IMR-90 (cell line): ENCODE measurements around the gene TWIST2. TPM values are rescaled to one million over a fixed set of nuclear protein-coding genes. Genes with fewer than 3 reads are reported as not detected.

Experiments
- ATAC-seq: fragments of 200-7000 bp; cut with Tn5 transposase; 2 replicates; pipeline ENCODE4 v1.9.1; 2020; ENCODE audit warnings: low read depth, mild to moderate bottlenecking, moderate library complexity
- BruUV-seq: library from RNA; stranded (reverse); fragments of 400-500 nt; replicated peaks from 2 replicates; lab custom pipeline; 2021; lab: Mats Ljungman, UMichigan
- CTCF ChIA-PET: fragments of 300-600 bp; formaldehyde crosslinking; extraction: SDS; loops from one replicate; lab custom pipeline; 2021; ENCODE audit warnings: antibody characterized with exemption; lab: Yijun Ruan, JAX
- POLR2A ChIA-PET: fragments of 300-600 bp; sonication (Branson Sonifier 250); formaldehyde crosslinking; loops from one replicate; lab custom pipeline; 2022; ENCODE audit warnings: antibody characterized with exemption; ENCODE audit not compliant: unreplicated experiment; lab: Charles Lee
- DNase-seq: peaks from one replicate; pipeline ENCODE4 v3.0.0; 2013
- H2AFZ ChIP-seq: replicated peaks from 2 replicates; pipeline ENCODE3; 2013; ENCODE audit warnings: low read length, mild to moderate bottlenecking; ENCODE audit not compliant: poor library complexity
- H2AK5ac ChIP-seq: 2 replicates; pipeline ENCODE4 v1.6.1; 2013; ENCODE audit warnings: low read depth, low read length, inconsistent platforms
- H2AK9ac ChIP-seq: replicated peaks from 2 replicates; pipeline ENCODE3; 2013; ENCODE audit warnings: mild to moderate bottlenecking, low read depth, low read length, moderate library complexity; ENCODE audit not compliant: poor library complexity
- H2BK120ac ChIP-seq: 2 replicates; pipeline ENCODE4 v1.6.1; 2013; ENCODE audit warnings: low read depth, low read length, inconsistent platforms
- H2BK15ac ChIP-seq: 3 replicates; pipeline ENCODE4 v1.6.1; 2013; ENCODE audit warnings: low read depth, low read length, inconsistent platforms
- H2BK20ac ChIP-seq: 2 replicates; pipeline ENCODE4 v1.6.1; 2013; ENCODE audit warnings: low read depth, mild to moderate bottlenecking, inconsistent platforms, low read length, moderate library complexity
- H2BK5ac ChIP-seq: 2 replicates; pipeline ENCODE4 v1.6.1; 2013; ENCODE audit warnings: mild to moderate bottlenecking, low read depth, low read length, inconsistent platforms; ENCODE audit not compliant: poor library complexity, severe bottlenecking
- H3K14ac ChIP-seq: replicated peaks from 2 replicates; pipeline ENCODE4 v1.6.1; 2013; ENCODE audit warnings: low read depth, low read length, inconsistent platforms
- H3K18ac ChIP-seq: 2 replicates; pipeline ENCODE4 v1.6.1; 2013; ENCODE audit warnings: low read depth, low read length, control low read depth
- H3K23ac ChIP-seq: 2 replicates; pipeline ENCODE4 v1.6.1; 2013; ENCODE audit warnings: low read depth, low read length, inconsistent platforms
- H3K27ac ChIP-seq: 2 replicates; pipeline ENCODE4 v1.5.1; 2013; ENCODE audit warnings: mild to moderate bottlenecking, control low read depth, low read length; ENCODE audit not compliant: insufficient read depth
- H3K27me3 ChIP-seq: 2 replicates; pipeline ENCODE4 v1.6.1; 2013; ENCODE audit warnings: low read length; ENCODE audit not compliant: control insufficient read depth, insufficient read depth
- H3K36me3 ChIP-seq: 2 replicates; pipeline ENCODE4 v1.6.1; 2013; ENCODE audit warnings: low read length, mixed read lengths; ENCODE audit not compliant: control insufficient read depth, insufficient read depth
- H3K4ac ChIP-seq: 2 replicates; pipeline ENCODE4 v1.6.1; 2013; ENCODE audit warnings: low read depth, low read length, inconsistent platforms
- H3K4me1 ChIP-seq: 2 replicates; pipeline ENCODE4 v1.6.1; 2013; ENCODE audit warnings: low read length, mixed read lengths; ENCODE audit not compliant: control insufficient read depth, insufficient read depth
- H3K4me2 ChIP-seq: 2 replicates; pipeline ENCODE4 v1.6.1; 2013; ENCODE audit warnings: low read depth, mild to moderate bottlenecking, control low read depth, low read length, moderate library complexity
- H3K4me3 ChIP-seq: 2 replicates; pipeline ENCODE4 v1.5.1; 2013; ENCODE audit warnings: low read depth, mild to moderate bottlenecking, control low read depth, low read length, moderate library complexity; ENCODE audit not compliant: insufficient read depth
- H3K56ac ChIP-seq: 2 replicates; pipeline ENCODE4 v1.6.1; 2013; ENCODE audit warnings: low read length, inconsistent platforms; ENCODE audit not compliant: insufficient read depth; ENCODE audit errors: extremely low read depth
- H3K79me1 ChIP-seq, 2 experiments: 2 replicates each; pipeline ENCODE4 v1.6.1; 2013; ENCODE audit warnings: low read length in 2 of 2, inconsistent platforms in 1 of 2, low read depth in 1 of 2
- H3K9ac ChIP-seq: 2 replicates; pipeline ENCODE4 v1.6.1; 2013; ENCODE audit warnings: low read depth, low read length, control low read depth
- H3K9me1 ChIP-seq: 2 replicates; pipeline ENCODE4 v1.6.1; 2013; ENCODE audit warnings: low read length, inconsistent platforms; ENCODE audit not compliant: insufficient read depth
- H3K9me3 ChIP-seq: 2 replicates; pipeline ENCODE4 v1.6.1; 2013; ENCODE audit warnings: low read length; ENCODE audit not compliant: control insufficient read depth, insufficient read depth
- H4K20me1 ChIP-seq: 2 replicates; pipeline ENCODE4 v1.6.1; 2013; ENCODE audit warnings: low read length, inconsistent platforms; ENCODE audit not compliant: insufficient read depth
- H4K5ac ChIP-seq: 2 replicates; pipeline ENCODE4 v1.6.1; 2013; ENCODE audit warnings: mild to moderate bottlenecking, low read depth, low read length, control low read depth
- H4K8ac ChIP-seq, 2 experiments: 2 replicates each; pipeline ENCODE4 v1.6.1; 2013; ENCODE audit warnings: low read depth in 2 of 2, low read length in 2 of 2, control low read depth in 1 of 2, inconsistent platforms in 1 of 2
- H4K91ac ChIP-seq: 2 replicates; pipeline ENCODE4 v1.6.1; 2013; ENCODE audit warnings: low read depth, low read length, inconsistent platforms; ENCODE audit not compliant: insufficient read depth
- BHLHE40 ChIP-seq: fragments of 150-350 bp; IDR thresholded peaks from 2 replicates; pipeline ENCODE4 v1.6.1; 2016; ENCODE audit warnings: mild to moderate bottlenecking, low read depth, low read length
- CEBPB ChIP-seq: IDR thresholded peaks from 2 replicates; pipeline ENCODE4 v1.6.1; 2012; ENCODE audit warnings: low read depth, low read length, improper control_type of control experiment
- FOS ChIP-seq: fragments of 150-350 bp; IDR thresholded peaks from 2 replicates; pipeline ENCODE4 v1.6.1; 2016; ENCODE audit warnings: low read depth, low read length
- MAFK ChIP-seq: IDR thresholded peaks from 2 replicates; pipeline ENCODE4 v1.6.1; 2012; ENCODE audit warnings: low read depth, low read length, improper control_type of control experiment
- MAZ ChIP-seq: IDR thresholded peaks from 2 replicates; pipeline ENCODE4 v1.6.1; 2012; ENCODE audit warnings: low read depth, mild to moderate bottlenecking, low read length, improper control_type of control experiment, moderate library complexity, borderline replicate concordance
- NFE2L2 ChIP-seq: fragments of 150-350 bp; IDR thresholded peaks from 2 replicates; pipeline ENCODE4 v1.6.1; 2016; ENCODE audit warnings: low read depth, mild to moderate bottlenecking, low read length
- POLR2A ChIP-seq: IDR thresholded peaks from 2 replicates; pipeline ENCODE4 v1.6.1; 2012; ENCODE audit warnings: mild to moderate bottlenecking, low read depth, low read length
- RFX5 ChIP-seq: IDR thresholded peaks from 2 replicates; pipeline ENCODE4 v1.8.0; 2012; ENCODE audit warnings: low read depth, mild to moderate bottlenecking, low read length, moderate library complexity
- WGBS, 2 experiments: methylation state at CpG; one replicate each; pipeline versions ENCODE4 v1.1.5 to v1.1.7; 2013; ENCODE audit warnings: missing lambda C conversion rate in 2 of 2; ENCODE audit not compliant: insufficient read length in 1 of 2; ENCODE audit errors: extremely low coverage in 2 of 2; 5-methylcytosine and 5-hydroxymethylcytosine counted together
- dilution Hi-C: fragments of 300-500 bp; cut with HindIII; formaldehyde crosslinking; loops from one replicate; pipeline ENCODE4 v1.14.3; 2018; ENCODE audit warnings: low sequenced_read_pairs; ENCODE audit not compliant: unreplicated experiment
- in situ Hi-C: fragments of 300-500 bp; cut with MboI; formaldehyde crosslinking; loops from 3 replicates; pipeline ENCODE4 v1.14.3; 2019; ENCODE audit warnings: low sequenced_read_pairs, inconsistent platforms, mixed read lengths
- intact Hi-C: fragments of 100-400 bp; cut with micrococcal nuclease; formaldehyde crosslinking; loops from 2 replicates; pipeline ENCODE4 v1.10.0; 2022
- polyA plus RNA-seq, 3 experiments: library from polyadenylated mRNA; depleted of rRNA; stranded (reverse); fragments of >200 nt; gene quantifications; 2 replicates each; pipeline ENCODE4 v1.2.3, GENCODE V29; 2012; ENCODE audit warnings: low replicate concordance in 1 of 3
- total RNA-seq: library from RNA; depleted of rRNA; stranded (reverse); fragments of >200 nt; gene quantifications from 2 replicates; pipeline ENCODE4 v1.2.3, GENCODE V29; 2012
- TF ChIP-seq, protein P1 (sequence below): conservative IDR thresholded peaks from 2 replicates; pipeline ENCODE4 v1.5.1; 2012; ENCODE audit warnings: mild to moderate bottlenecking, low read depth, low read length, improper control_type of control experiment
- TF ChIP-seq, protein P2 (sequence below): fragments of 150-350 bp; IDR thresholded peaks from 2 replicates; pipeline ENCODE4 v1.6.1; 2017; ENCODE audit warnings: mild to moderate bottlenecking, antibody characterized with exemption, low read length, low read depth

Gene TWIST2
- total and polyA plus RNA-seq, 2 of the 4 experiments (the other 2 are of a cell fraction) = 9.3 to 33.6 TPM

DNA sequence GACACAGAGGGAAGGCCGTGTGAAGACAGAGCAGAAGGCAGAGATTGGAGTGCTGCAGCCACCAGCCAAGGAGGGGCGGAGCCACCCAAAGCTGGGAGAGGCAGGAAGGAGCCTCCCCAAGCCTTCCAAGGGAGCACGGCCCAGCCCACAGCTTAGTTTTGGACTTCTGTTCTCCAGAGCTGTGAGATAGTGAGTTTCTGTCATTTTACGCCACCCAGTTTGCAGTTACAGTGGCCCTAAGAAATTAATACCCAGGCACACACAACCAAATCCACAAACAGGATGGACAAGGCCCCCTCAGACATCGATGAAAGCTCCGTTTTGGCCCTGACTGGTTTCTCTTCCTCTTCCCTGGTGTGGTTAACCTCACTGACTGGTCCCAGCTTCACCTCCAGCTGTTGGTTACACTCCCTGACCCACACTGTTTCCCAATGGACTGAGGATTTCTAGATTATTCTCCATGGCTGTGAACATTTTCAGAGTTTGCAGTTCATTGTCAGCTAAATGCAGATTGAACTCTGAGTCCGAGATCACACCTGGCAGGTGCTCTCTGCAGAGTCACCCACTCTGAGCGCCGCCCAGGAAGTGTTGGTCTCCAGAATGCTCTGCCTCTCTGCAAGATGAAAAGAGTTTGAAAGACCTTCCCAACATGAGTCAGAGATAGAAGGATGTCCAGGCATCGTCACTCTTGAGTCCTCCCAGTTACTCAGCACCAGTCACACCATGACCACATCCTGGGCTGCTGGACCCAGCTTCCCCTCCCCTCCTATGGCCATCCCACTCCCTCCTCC is 100.2 kb downstream of the TWIST2 start:
- no TSS peak for BruUV-seq
- ChIA-PET CTCF (no interaction called here), POLR2A (no interaction called here)
- peak overlapping the region; percentile 50; the same call in 1 of the 2 replicates for H4K91ac ChIP-seq
- 18% methylated on average over 2 of the region's 10 CpGs; no CpG with 5 or more reads in 1 of the 2 experiments for WGBS, 2 experiments
- H3K36me3 ChIP-seq = no peaks in the 10 kb centered on the region
- H3K14ac ChIP-seq = peak overlapping the region; percentile 42
- no peak overlapping the region for H3K4me2 ChIP-seq
- peak overlapping the region; percentile 64 for H2BK5ac ChIP-seq
- peak overlapping the region; percentile 19; the same call in 1 of the 2 replicates for H3K23ac ChIP-seq
- no peaks in the 10 kb centered on the region for H3K79me1 ChIP-seq
- H4K5ac ChIP-seq = peak overlapping the region; percentile 7; the same call in 1 of the 2 replicates
- intact Hi-C loops = no loop called here
- peak overlapping the region; percentile 76 for H3K4ac ChIP-seq
- peak overlapping the region; percentile 77 for H2AFZ ChIP-seq
- in situ Hi-C loops = no loop called here
- H3K9me1 ChIP-seq = peaks cover 15% of the 10 kb centered on the region
- peak overlapping the region; percentile 91 for H2BK120ac ChIP-seq
- no peaks in the 10 kb centered on the region for H3K27me3 ChIP-seq
- DNase-seq (peak; percentile 97), ATAC-seq (peak; percentile 84)
- no peak overlapping the region for H3K9ac ChIP-seq
- peak overlapping the region; percentile 81 for H2BK20ac ChIP-seq
- H2AK9ac ChIP-seq = peak overlapping the region; percentile 79
- no peak overlapping the region for H3K4me3 ChIP-seq
- peak overlapping the region; percentile 61; the same call in 1 of the 3 replicates for H2BK15ac ChIP-seq
- H3K18ac ChIP-seq = peak overlapping the region; percentile 3; the same call in 1 of the 2 replicates
- no peaks in the 10 kb centered on the region for H4K20me1 ChIP-seq
- peak overlapping the region; percentile 91 for H2AK5ac ChIP-seq
- dilution Hi-C loops = no loop called here
- no peaks in the 10 kb centered on the region for H3K9me3 ChIP-seq
- H3K4me1 ChIP-seq = peaks cover 6% of the 10 kb centered on the region
- no peak overlapping the region for H3K56ac ChIP-seq
- peak overlapping the region in 1 of 2 experiments; percentile 72; a peak in 2 of 4 replicates for H4K8ac ChIP-seq
- no peak overlapping the region; the same call in 1 of the 2 replicates for H3K27ac ChIP-seq
- peak; percentile 41; the same call in 1 of the 2 replicates for TF ChIP-seq NFE2L2
- no peak for TF ChIP-seq RFX5
- TF ChIP-seq, protein P1, sequence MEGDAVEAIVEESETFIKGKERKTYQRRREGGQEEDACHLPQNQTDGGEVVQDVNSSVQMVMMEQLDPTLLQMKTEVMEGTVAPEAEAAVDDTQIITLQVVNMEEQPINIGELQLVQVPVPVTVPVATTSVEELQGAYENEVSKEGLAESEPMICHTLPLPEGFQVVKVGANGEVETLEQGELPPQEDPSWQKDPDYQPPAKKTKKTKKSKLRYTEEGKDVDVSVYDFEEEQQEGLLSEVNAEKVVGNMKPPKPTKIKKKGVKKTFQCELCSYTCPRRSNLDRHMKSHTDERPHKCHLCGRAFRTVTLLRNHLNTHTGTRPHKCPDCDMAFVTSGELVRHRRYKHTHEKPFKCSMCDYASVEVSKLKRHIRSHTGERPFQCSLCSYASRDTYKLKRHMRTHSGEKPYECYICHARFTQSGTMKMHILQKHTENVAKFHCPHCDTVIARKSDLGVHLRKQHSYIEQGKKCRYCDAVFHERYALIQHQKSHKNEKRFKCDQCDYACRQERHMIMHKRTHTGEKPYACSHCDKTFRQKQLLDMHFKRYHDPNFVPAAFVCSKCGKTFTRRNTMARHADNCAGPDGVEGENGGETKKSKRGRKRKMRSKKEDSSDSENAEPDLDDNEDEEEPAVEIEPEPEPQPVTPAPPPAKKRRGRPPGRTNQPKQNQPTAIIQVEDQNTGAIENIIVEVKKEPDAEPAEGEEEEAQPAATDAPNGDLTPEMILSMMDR = no peak
- TF ChIP-seq BHLHE40 = peak; percentile 43; the same call in 1 of the 2 replicates
- TF ChIP-seq FOS = peak; percentile 78
- TF ChIP-seq POLR2A = no peak
- TF ChIP-seq MAZ = peak; percentile 65
- TF ChIP-seq, protein P2, sequence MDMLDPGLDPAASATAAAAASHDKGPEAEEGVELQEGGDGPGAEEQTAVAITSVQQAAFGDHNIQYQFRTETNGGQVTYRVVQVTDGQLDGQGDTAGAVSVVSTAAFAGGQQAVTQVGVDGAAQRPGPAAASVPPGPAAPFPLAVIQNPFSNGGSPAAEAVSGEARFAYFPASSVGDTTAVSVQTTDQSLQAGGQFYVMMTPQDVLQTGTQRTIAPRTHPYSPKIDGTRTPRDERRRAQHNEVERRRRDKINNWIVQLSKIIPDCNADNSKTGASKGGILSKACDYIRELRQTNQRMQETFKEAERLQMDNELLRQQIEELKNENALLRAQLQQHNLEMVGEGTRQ = no peak
- TF ChIP-seq MAFK = no peak
- peak; percentile 50; the same call in 1 of the 2 replicates for TF ChIP-seq CEBPB
